SK-N-SH treated with all-trans-retinoic acid at 6 μM for 48 hours (cell line): ENCODE measurements around the gene HTR1B.

Experiments used
- ARNTL ChIP-seq: fragments of 450-650 bp; formaldehyde crosslinking; IDR thresholded peaks from 2 replicates; pipeline ENCODE4 v1.5.0; 2020; ENCODE audit warnings: low read depth, mild to moderate bottlenecking, moderate library complexity, borderline replicate concordance
- GLIS3 ChIP-seq: fragments of 250-450 bp; sonication (Bioruptor Pico); IDR thresholded peaks from 2 replicates; pipeline ENCODE4 v1.5.0; 2020; ENCODE audit warnings: mild to moderate bottlenecking, moderate library complexity
- PPARA ChIP-seq: fragments of 250-450 bp; sonication (Bioruptor Pico); IDR thresholded peaks from 2 replicates; pipeline ENCODE4 v1.5.0; 2020; ENCODE audit warnings: mild to moderate bottlenecking, borderline replicate concordance
- RARB ChIP-seq: fragments of 250-450 bp; sonication (Bioruptor Pico); IDR thresholded peaks from 2 replicates; pipeline ENCODE4 v1.8.0; 2021; ENCODE audit warnings: mild to moderate bottlenecking, moderate library complexity
- TCF4 ChIP-seq: fragments of 250-450 bp; sonication (Bioruptor Pico); IDR thresholded peaks from 2 replicates; pipeline ENCODE4 v1.8.0; 2021; ENCODE audit warnings: mild to moderate bottlenecking, moderate library complexity, borderline replicate concordance
- ZFP3 ChIP-seq: fragments of 250-450 bp; sonication (Bioruptor Pico); IDR thresholded peaks from 2 replicates; pipeline ENCODE4 v1.5.0; 2020; ENCODE audit warnings: mild to moderate bottlenecking, moderate library complexity
- ZFP30 ChIP-seq: fragments of 450-650 bp; formaldehyde crosslinking; IDR thresholded peaks from 2 replicates; pipeline ENCODE4 v1.5.0; 2022; ENCODE audit warnings: mild to moderate bottlenecking, moderate library complexity
- ZNF565 ChIP-seq: fragments of 450-650 bp; formaldehyde crosslinking; conservative IDR thresholded peaks from 2 replicates; pipeline ENCODE4 v1.5.0; 2020; ENCODE audit warnings: low read depth, mild to moderate bottlenecking, moderate library complexity
- ZNF70 ChIP-seq: fragments of 450-650 bp; formaldehyde crosslinking; IDR thresholded peaks from 2 replicates; pipeline ENCODE4 v1.5.0; 2020; ENCODE audit warnings: mild to moderate bottlenecking, moderate library complexity

GRCh38 chr6:77425671-77426070 lies 37.6 kb downstream of the HTR1B start:
- TF ChIP-seq ZFP30 (CRISPR knock-in tag) (no peak), ZNF70 (CRISPR knock-in tag) (no peak), ZNF565 (CRISPR knock-in tag) (no peak), ARNTL (CRISPR knock-in tag) (no peak), ZFP3 (no peak), GLIS3 (CRISPR knock-in tag) (no peak), PPARA (no peak), TCF4 (no peak), RARB (CRISPR knock-in tag) (no peak)
